AG08396 (cell line): Measurements from ENCODE around the gene PAMR1.

Source experiments
- DNase-seq: peaks from one replicate; pipeline ENCODE4 v3.0.0; 2012; ENCODE audit warnings: low spot score, mixed read lengths

PAMR1 gene

GRCh38 chr11:35496416-35496815 lies 29.0 kb downstream of the PAMR1 start:
- no peak for DNase-seq

GRCh38 chr11:35494957-35495490 lies 30.4 kb downstream of the PAMR1 start:
- no peak for DNase-seq

GRCh38 chr11:35491231-35491871 lies 34.1 kb downstream of the PAMR1 start:
- DNase-seq = peak; percentile 74

GRCh38 chr11:35488117-35488516 lies 37.3 kb downstream of the PAMR1 start:
- DNase-seq = no peak

- DNase-seq = peak; percentile 32
Observed at GRCh38 chr11:35487532-35488078, 37.8 kb downstream of the PAMR1 start.

- DNase-seq = no peak
Observed at GRCh38 chr11:35486934-35487333, 38.5 kb downstream of the PAMR1 start.

GRCh38 chr11:35486446-35486845 lies 39.0 kb downstream of the PAMR1 start:
- DNase-seq = no peak

- DNase-seq = peak; percentile 72
Observed at GRCh38 chr11:35485656-35486322, 39.6 kb downstream of the PAMR1 start.

- DNase-seq = no peak
Observed at GRCh38 chr11:35484435-35484834, 41.0 kb downstream of the PAMR1 start.

- DNase-seq = peak; percentile 27
Observed at GRCh38 chr11:35483131-35483820, 42.1 kb downstream of the PAMR1 start.

GRCh38 chr11:35479731-35480130 lies 45.7 kb downstream of the PAMR1 start:
- no peak for DNase-seq

GRCh38 chr11:35478471-35479091 lies 46.8 kb downstream of the PAMR1 start:
- DNase-seq = no peak

GRCh38 chr11:35477901-35478300 lies 47.5 kb downstream of the PAMR1 start:
- DNase-seq = no peak

- no peak for DNase-seq
Observed at GRCh38 chr11:35474688-35475087, 50.7 kb downstream of the PAMR1 start.

GRCh38 chr11:35473795-35474374 lies 51.5 kb downstream of the PAMR1 start:
- DNase-seq = no peak

GRCh38 chr11:35470616-35471015 lies 54.8 kb downstream of the PAMR1 start:
- no peak for DNase-seq

GRCh38 chr11:35466058-35466457 lies 59.4 kb downstream of the PAMR1 start:
- no peak for DNase-seq

- no peak for DNase-seq
Observed at GRCh38 chr11:35464308-35464707, 61.1 kb downstream of the PAMR1 start.

- no peak for DNase-seq
Observed at GRCh38 chr11:35463331-35463751, 62.1 kb downstream of the PAMR1 start.

GRCh38 chr11:35461917-35462538 lies 63.4 kb downstream of the PAMR1 start:
- no peak for DNase-seq

GRCh38 chr11:35459489-35459888 lies 65.9 kb downstream of the PAMR1 start:
- no peak for DNase-seq
